ENCODE results near the gene POU2F1.

The POU2F1 gene

GRCh38 chr1:167359295-167359694 lies 138.6 kb downstream of the POU2F1 start:
- no peak overlapping the region for H3K9ac ChIP-seq (ENCODE audit: low read length)
- H4K20me1 ChIP-seq (ENCODE audit: low read depth, low read length) = no peaks in the 10 kb centered on the region
- no peaks in the 10 kb centered on the region for H3K9me2 ChIP-seq (replicated peaks; ENCODE audit: insufficient read depth, low read length)
- H3K4me2 ChIP-seq (ENCODE audit: low read depth, low read length, poor library complexity, severe bottlenecking) = peak overlapping the region; percentile 76
- no peaks in the 10 kb centered on the region; the same call in 1 of the 2 replicates for H3K36me3 ChIP-seq (ENCODE audit: low read length)
- H3K27ac ChIP-seq (ENCODE audit: low read depth, low read length) = peak overlapping the region; percentile 99
- TF ChIP-seq CTCF (IDR thresholded peaks at IDR 0.05; ENCODE audit: insufficient read depth, low read length, poor library complexity, severe bottlenecking) = no peak
- no peak for TF ChIP-seq EZH2phosphoT487 (conservative IDR thresholded peaks at IDR 0.05; ENCODE audit: low read length)
- H3K79me2 ChIP-seq (ENCODE audit: insufficient read depth, low read length) = peaks cover 74% of the 10 kb centered on the region
- no peaks in the 10 kb centered on the region for H3K27me3 ChIP-seq (ENCODE audit: low read length)
- no peak overlapping the region for H3K4me3 ChIP-seq (ENCODE audit: insufficient read depth, low read length, poor library complexity, severe bottlenecking)
- H2AFZ ChIP-seq (ENCODE audit: low read depth, low read length, severe bottlenecking) = no peak overlapping the region
- H3K9me3 ChIP-seq (ENCODE audit: insufficient read depth, low read length) = no peaks in the 10 kb centered on the region
- peaks cover 46% of the 10 kb centered on the region for H3F3A ChIP-seq (ENCODE audit: insufficient read depth)

DNA sequence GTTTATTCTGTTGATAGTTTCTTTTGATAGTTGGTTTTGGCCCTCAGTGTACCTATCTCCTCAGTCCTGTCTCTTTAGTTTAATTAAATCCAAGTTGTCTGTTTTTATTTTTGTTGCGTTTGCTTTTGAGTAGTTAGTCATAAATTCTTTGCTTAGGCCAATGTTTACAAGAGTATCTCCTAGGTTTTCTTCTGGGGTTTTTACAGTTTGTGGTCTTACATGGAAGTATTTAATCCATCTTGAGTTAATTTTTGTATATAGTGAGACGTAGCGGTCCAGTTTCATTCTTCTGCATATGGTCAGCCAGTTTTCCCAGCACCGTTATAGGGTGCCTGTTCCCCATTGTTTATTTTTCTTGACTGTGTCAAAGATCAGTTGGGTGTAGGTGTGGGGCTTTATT lies 139.4 kb downstream of the POU2F1 start:
- Histone ChIP-seq H3F3A (ENCODE audit: insufficient read depth) (peaks cover 46% of the 10 kb centered on the region), H3K9me3 (ENCODE audit: insufficient read depth, low read length) (no peaks in the 10 kb centered on the region), H3K4me3 (ENCODE audit: insufficient read depth, low read length, poor library complexity, severe bottlenecking) (peak overlapping the region; percentile 40), H3K79me2 (ENCODE audit: insufficient read depth, low read length) (peaks cover 73% of the 10 kb centered on the region), H4K20me1 (ENCODE audit: low read depth, low read length) (no peaks in the 10 kb centered on the region), H3K9ac (ENCODE audit: low read length) (peak overlapping the region; percentile 39), H2AFZ (ENCODE audit: low read depth, low read length, severe bottlenecking) (peak overlapping the region; percentile 27), H3K4me2 (ENCODE audit: low read depth, low read length, poor library complexity, severe bottlenecking) (peak overlapping the region; percentile 76), H3K9me2 (replicated peaks; ENCODE audit: insufficient read depth, low read length) (no peaks in the 10 kb centered on the region), H3K36me3 (ENCODE audit: low read length) (peaks cover under 1% of the 10 kb centered on the region; the same call in 1 of the 2 replicates), H3K27ac (ENCODE audit: low read depth, low read length) (peak overlapping the region; percentile 99), H3K27me3 (ENCODE audit: low read length) (no peaks in the 10 kb centered on the region)
- TF ChIP-seq CTCF (IDR thresholded peaks at IDR 0.05; ENCODE audit: insufficient read depth, low read length, poor library complexity, severe bottlenecking) = no peak
- no peak for TF ChIP-seq EZH2phosphoT487 (conservative IDR thresholded peaks at IDR 0.05; ENCODE audit: low read length)

- H3F3A ChIP-seq (ENCODE audit: insufficient read depth) = peaks cover 25% of the 10 kb centered on the region
- H3K9me3 ChIP-seq (ENCODE audit: insufficient read depth, low read length) = no peaks in the 10 kb centered on the region
- H3K27ac ChIP-seq (ENCODE audit: low read depth, low read length) = no peak overlapping the region; the same call in 1 of the 2 replicates
- no peak overlapping the region for H3K4me2 ChIP-seq (ENCODE audit: low read depth, low read length, poor library complexity, severe bottlenecking)
- H3K27me3 ChIP-seq (ENCODE audit: low read length) = no peaks in the 10 kb centered on the region
- TF ChIP-seq EZH2phosphoT487 (conservative IDR thresholded peaks at IDR 0.05; ENCODE audit: low read length) (no peak), CTCF (IDR thresholded peaks at IDR 0.05; ENCODE audit: insufficient read depth, low read length, poor library complexity, severe bottlenecking) (no peak)
- no peak overlapping the region for H3K9ac ChIP-seq (ENCODE audit: low read length)
- H4K20me1 ChIP-seq (ENCODE audit: low read depth, low read length) = no peaks in the 10 kb centered on the region
- H3K36me3 ChIP-seq (ENCODE audit: low read length) = peaks cover 23% of the 10 kb centered on the region
- no peak overlapping the region for H3K4me3 ChIP-seq (ENCODE audit: insufficient read depth, low read length, poor library complexity, severe bottlenecking)
- peaks cover 89% of the 10 kb centered on the region for H3K79me2 ChIP-seq (ENCODE audit: insufficient read depth, low read length)
- no peaks in the 10 kb centered on the region for H3K9me2 ChIP-seq (replicated peaks; ENCODE audit: insufficient read depth, low read length)
- no peak overlapping the region for H2AFZ ChIP-seq (ENCODE audit: low read depth, low read length, severe bottlenecking)
Measured at GRCh38 chr1:167362638-167363037, 142.0 kb downstream of the POU2F1 start.

All from SU-DHL-6 (cell line).